Endothelial cell of umbilical vein (primary cell): ENCODE data around the gene KIF6. TPM values are rescaled to one million over a fixed set of nuclear protein-coding genes. Genes with fewer than 3 reads are reported as not detected.

Experiments used
- BruUV-seq: library from RNA; stranded (reverse); fragments of 400-500 nt; replicated peaks from 2 replicates; lab custom pipeline; 2021; lab: Mats Ljungman, UMichigan
- CTCF ChIA-PET: fragments of 300-600, 350-600 bp; sonication (Branson Sonifier 250); formaldehyde crosslinking; loops from one replicate; lab custom pipeline; 2021; ENCODE audit warnings: antibody characterized with exemption, inconsistent platforms; lab: Charles Lee
- POLR2A ChIA-PET: fragments of 300-600, 350-600 bp; sonication (Branson Sonifier 250); formaldehyde crosslinking; loops from one replicate; lab custom pipeline; 2021; ENCODE audit warnings: antibody characterized with exemption, inconsistent platforms; lab: Charles Lee
- DNase-seq: peaks from one replicate; pipeline ENCODE4 v3.0.0-alpha.2; 2011; ENCODE audit warnings: low read depth, low spot score
- FAIRE-seq: peaks from 2 replicates; lab custom pipeline; 2011; peaks lifted over from hg19 to GRCh38; lab: Jason Lieb, UNC
- H2AFZ ChIP-seq: 2 replicates; pipeline ENCODE4 v1.6.0; 2012; ENCODE audit warnings: low read depth, low read length, control low read depth, inconsistent platforms
- H3K27ac ChIP-seq: 2 replicates; pipeline ENCODE4 v1.5.1; 2011; ENCODE audit warnings: low read depth, mild to moderate bottlenecking, control low read depth, low read length, moderate library complexity; ENCODE audit not compliant: insufficient read depth
- H3K27me3 ChIP-seq, 2 experiments: 2 replicates each; pipeline versions ENCODE4 v1.6.0 to v1.6.1; 2011; ENCODE audit warnings: low read length in 2 of 2, mixed read lengths in 1 of 2; ENCODE audit not compliant: control insufficient read depth in 2 of 2, insufficient read depth in 2 of 2
- H3K36me3 ChIP-seq, 2 experiments: 2 replicates in 1 of 2; 3 replicates in 1 of 2; pipeline ENCODE4 v1.5.1; 2011; ENCODE audit warnings: low read length in 2 of 2, mild to moderate bottlenecking in 1 of 2, moderate library complexity in 1 of 2; ENCODE audit not compliant: control insufficient read depth in 2 of 2, insufficient read depth in 2 of 2; ENCODE audit errors: extremely low read depth in 1 of 2
- H3K4me1 ChIP-seq: 3 replicates; pipeline ENCODE4 v1.5.1; 2011; ENCODE audit warnings: mild to moderate bottlenecking, low read length; ENCODE audit not compliant: control insufficient read depth, insufficient read depth; ENCODE audit errors: extremely low read depth
- H3K4me2 ChIP-seq: 2 replicates; pipeline ENCODE4 v1.6.1; 2011; ENCODE audit warnings: low read length, control low read depth, mixed read lengths; ENCODE audit not compliant: insufficient read depth
- H3K4me3 ChIP-seq, 3 experiments: fragments of 200-600 bp in 1 of 3; sonication (generic), shearing (Covaris generic) in 1 of 3; replicated peaks in 1 of 3; 2 replicates each; pipeline ENCODE4 v1.5.1; 2011 to 2016; ENCODE audit warnings: control low read depth in 3 of 3, low read length in 3 of 3, mild to moderate bottlenecking in 2 of 3, inconsistent platforms in 1 of 3, low read depth in 1 of 3, moderate library complexity in 1 of 3; ENCODE audit not compliant: insufficient read depth in 1 of 3
- H3K79me2 ChIP-seq: 2 replicates; pipeline ENCODE4 v1.6.0; 2012; ENCODE audit warnings: low read length, inconsistent platforms; ENCODE audit not compliant: control insufficient read depth, insufficient read depth
- H3K9ac ChIP-seq: replicated peaks from 2 replicates; pipeline ENCODE3; 2011; ENCODE audit warnings: low read length, control low read depth; ENCODE audit not compliant: insufficient read depth; ENCODE audit errors: extremely low read depth
- H3K9me1 ChIP-seq: replicated peaks from 3 replicates; pipeline ENCODE4 v1.6.0; 2011; ENCODE audit warnings: mild to moderate bottlenecking, low read length; ENCODE audit not compliant: control insufficient read depth, insufficient read depth; ENCODE audit errors: extremely low read depth
- H3K9me3 ChIP-seq: replicated peaks from 2 replicates; pipeline ENCODE4 v1.5.1; 2012; ENCODE audit warnings: low read length, inconsistent platforms; ENCODE audit not compliant: control insufficient read depth, insufficient read depth
- H4K20me1 ChIP-seq: replicated peaks from 2 replicates; pipeline ENCODE3; 2011; ENCODE audit warnings: mild to moderate bottlenecking, low read length; ENCODE audit not compliant: control insufficient read depth, insufficient read depth; ENCODE audit errors: extremely low read depth
- CTCF ChIP-seq, 2 donors: IDR thresholded peaks; 1 replicate in 1 of 2; 2 replicates in 1 of 2; pipeline ENCODE4 v1.5.1; 2011; ENCODE audit warnings: low read length in 2 of 2, mild to moderate bottlenecking in 2 of 2, moderate library complexity in 2 of 2, control low read depth in 1 of 2, inconsistent platforms in 1 of 2, low read depth in 1 of 2; ENCODE audit not compliant: insufficient read depth in 1 of 2; ENCODE audit errors: extremely low read depth in 1 of 2
- EZH2 ChIP-seq: IDR thresholded peaks from 2 replicates; pipeline ENCODE4 v1.6.1; 2012; ENCODE audit warnings: borderline replicate concordance, low read depth, mild to moderate bottlenecking, moderate library complexity, low read length, inconsistent platforms; ENCODE audit not compliant: severe bottlenecking
- FOS ChIP-seq: IDR thresholded peaks from 2 replicates; pipeline ENCODE4 v1.6.1; 2011; ENCODE audit warnings: mild to moderate bottlenecking, low read length, moderate library complexity, borderline replicate concordance; ENCODE audit not compliant: insufficient read depth
- GATA2 ChIP-seq: IDR thresholded peaks from 2 replicates; pipeline ENCODE4 v1.7.0; 2011; ENCODE audit warnings: low read depth, mild to moderate bottlenecking, moderate library complexity, mixed read lengths, low read length; ENCODE audit not compliant: insufficient read length, insufficient read depth
- JUN ChIP-seq: IDR thresholded peaks from 2 replicates; pipeline ENCODE4 v1.6.1; 2011; ENCODE audit warnings: borderline replicate concordance, low read depth; ENCODE audit not compliant: insufficient read length, insufficient read depth
- MAX ChIP-seq: IDR thresholded peaks from 2 replicates; pipeline ENCODE4 v1.6.1; 2011; ENCODE audit not compliant: insufficient read depth, insufficient read length
- MYC ChIP-seq: IDR thresholded peaks from one replicate; pipeline ENCODE4 v1.6.1; 2011; ENCODE audit warnings: mild to moderate bottlenecking, low read depth, low read length
- POLR2A ChIP-seq: IDR thresholded peaks from 2 replicates; pipeline ENCODE4 v1.6.1; 2012; ENCODE audit warnings: low read depth, mild to moderate bottlenecking, control low read depth, low read length
- POLR2AphosphoS5 ChIP-seq: IDR thresholded peaks from 2 replicates; pipeline ENCODE4 v1.6.1; 2012; ENCODE audit warnings: low read depth, mild to moderate bottlenecking, control low read depth, low read length, moderate library complexity; ENCODE audit not compliant: insufficient read depth
- dilution Hi-C: fragments of 300-500 bp; cut with MboI; formaldehyde crosslinking; loops from one replicate; pipeline ENCODE4 v1.15.0; 2019; ENCODE audit warnings: low sequenced_read_pairs; ENCODE audit not compliant: extremely low pct_ligation_motif_present
- intact Hi-C: fragments of 100-400 bp; cut with micrococcal nuclease; formaldehyde crosslinking; loops from one replicate; pipeline ENCODE4 v1.10.0; 2022
- polyA plus RNA-seq, 4 experiments: library from polyadenylated mRNA; depleted of rRNA in 3 of 4; stranded (reverse) in 3 of 4; unstranded in 1 of 4; fragments of >200 nt; gene quantifications; 2 replicates each; pipeline versions ENCODE4 v1.2.1 to v1.2.3, GENCODE V29; 2011 to 2012; ENCODE audit warnings: missing spikeins in 1 of 4
- total RNA-seq: library from RNA; stranded (reverse); gene quantifications from 2 replicates; pipeline ENCODE4 v1.2.3, GENCODE V29; 2021

KIF6 gene
- total and polyA plus RNA-seq, 2 donors (not counting 3 experiments of a cell fraction or from before 2014, with no cell fraction given) = not detected

- ChIA-PET POLR2A (no interaction called here), CTCF (no interaction called here)
- Histone ChIP-seq H3K4me3 (no peak overlapping the region), H4K20me1 (no peaks in the 10 kb centered on the region), H2AFZ (no peak overlapping the region), H3K9me3 (no peaks in the 10 kb centered on the region), H3K4me1 (peaks cover 5% of the 10 kb centered on the region), H3K27me3 (no peaks in the 10 kb centered on the region), H3K79me2 (no peaks in the 10 kb centered on the region), H3K9me1 (no peaks in the 10 kb centered on the region), H3K9ac (no peak overlapping the region), H3K36me3 (no peaks in the 10 kb centered on the region), H3K4me2 (no peak overlapping the region), H3K27ac (no peak overlapping the region)
- no peak for TF ChIP-seq FOS
- FAIRE-seq (no peak), DNase-seq (no peak)
- BruUV-seq = no TSS peak
- intact Hi-C loops = no loop called here
- dilution Hi-C loops = no loop called here
Observed at GRCh38 chr6:39430871-39431523, 294.2 kb downstream of the KIF6 start.

- no peaks in the 10 kb centered on the region for H3K27me3 ChIP-seq
- H3K4me1 ChIP-seq = peaks cover 9% of the 10 kb centered on the region
- H3K9me3 ChIP-seq = no peaks in the 10 kb centered on the region
- dilution Hi-C loops (no loop called here), intact Hi-C loops (no loop called here)
- H3K9me1 ChIP-seq = no peaks in the 10 kb centered on the region
- H4K20me1 ChIP-seq = no peaks in the 10 kb centered on the region
- H3K4me2 ChIP-seq = no peak overlapping the region
- no TSS peak for BruUV-seq
- no peaks in the 10 kb centered on the region for H3K79me2 ChIP-seq
- TF ChIP-seq EZH2 = no peak
- TF ChIP-seq POLR2A = no peak
- no peak for TF ChIP-seq MAX
- no peak for TF ChIP-seq POLR2AphosphoS5
- no peak for TF ChIP-seq GATA2
- TF ChIP-seq FOS = no peak
- TF ChIP-seq CTCF (IDR thresholded peaks at IDR 0.05; ENCODE audit: extremely low read depth in 1 of 2, insufficient read depth in 1 of 2, low read depth in 1 of 2, low read length in 2 of 2) = no peak
- no peak for TF ChIP-seq MYC
- TF ChIP-seq JUN = no peak
- POLR2A ChIA-PET = no interaction called here
- no peak overlapping the region for H3K4me3 ChIP-seq
- H3K9ac ChIP-seq = no peak overlapping the region
- FAIRE-seq (no peak), DNase-seq (no peak)
- CTCF ChIA-PET = no interaction called here
- H2AFZ ChIP-seq = no peak overlapping the region
- no peak overlapping the region for H3K27ac ChIP-seq
- H3K36me3 ChIP-seq = no peaks in the 10 kb centered on the region
Observed at GRCh38 chr6:39430446-39430845, 294.8 kb downstream of the KIF6 start.
